Measurements from ENCODE around the gene SH2D3C.

GRCh38 chr9:127694890-127695720 is 83.4 kb downstream of the SH2D3C start:
- TF ChIP-seq POLR2A (IDR thresholded peaks at IDR 0.05) (no peak), CTCF (IDR thresholded peaks at IDR 0.05) (no peak), POLR2AphosphoS5 (IDR thresholded peaks at IDR 0.05) (no peak)

All from sigmoid colon (tissue), 4 donors.